Endothelial cell of umbilical vein (primary cell): ENCODE measurements around the gene OGG1. TPM values are rescaled to one million over a fixed set of nuclear protein-coding genes. Genes with fewer than 3 reads are reported as not detected.

ENCODE experiments used
- BruUV-seq: library from RNA; stranded (reverse); fragments of 400-500 nt; replicated peaks from 2 replicates; lab custom pipeline; 2021; lab: Mats Ljungman, UMichigan
- CTCF ChIA-PET: fragments of 300-600, 350-600 bp; sonication (Branson Sonifier 250); formaldehyde crosslinking; loops from one replicate; lab custom pipeline; 2021; ENCODE audit warnings: antibody characterized with exemption, inconsistent platforms; lab: Charles Lee
- POLR2A ChIA-PET: fragments of 300-600, 350-600 bp; sonication (Branson Sonifier 250); formaldehyde crosslinking; loops from one replicate; lab custom pipeline; 2021; ENCODE audit warnings: antibody characterized with exemption, inconsistent platforms; lab: Charles Lee
- DNase-seq: peaks from one replicate; pipeline ENCODE4 v3.0.0-alpha.2; 2011; ENCODE audit warnings: low read depth, low spot score
- FAIRE-seq: peaks from 2 replicates; lab custom pipeline; 2011; peaks lifted over from hg19 to GRCh38; lab: Jason Lieb, UNC
- H2AFZ ChIP-seq: 2 replicates; pipeline ENCODE4 v1.6.0; 2012; ENCODE audit warnings: low read depth, low read length, control low read depth, inconsistent platforms
- H3K27ac ChIP-seq: 2 replicates; pipeline ENCODE4 v1.5.1; 2011; ENCODE audit warnings: low read depth, mild to moderate bottlenecking, control low read depth, low read length, moderate library complexity; ENCODE audit not compliant: insufficient read depth
- H3K27me3 ChIP-seq, 2 experiments: 2 replicates each; pipeline versions ENCODE4 v1.6.0 to v1.6.1; 2011; ENCODE audit warnings: low read length in 2 of 2, mixed read lengths in 1 of 2; ENCODE audit not compliant: control insufficient read depth in 2 of 2, insufficient read depth in 2 of 2
- H3K36me3 ChIP-seq, 2 experiments: 2 replicates in 1 of 2; 3 replicates in 1 of 2; pipeline ENCODE4 v1.5.1; 2011; ENCODE audit warnings: low read length in 2 of 2, mild to moderate bottlenecking in 1 of 2, moderate library complexity in 1 of 2; ENCODE audit not compliant: control insufficient read depth in 2 of 2, insufficient read depth in 2 of 2; ENCODE audit errors: extremely low read depth in 1 of 2
- H3K4me1 ChIP-seq: 3 replicates; pipeline ENCODE4 v1.5.1; 2011; ENCODE audit warnings: mild to moderate bottlenecking, low read length; ENCODE audit not compliant: control insufficient read depth, insufficient read depth; ENCODE audit errors: extremely low read depth
- H3K4me2 ChIP-seq: 2 replicates; pipeline ENCODE4 v1.6.1; 2011; ENCODE audit warnings: low read length, control low read depth, mixed read lengths; ENCODE audit not compliant: insufficient read depth
- H3K4me3 ChIP-seq, 3 experiments: fragments of 200-600 bp in 1 of 3; sonication (generic), shearing (Covaris generic) in 1 of 3; replicated peaks in 1 of 3; 2 replicates each; pipeline ENCODE4 v1.5.1; 2011 to 2016; ENCODE audit warnings: control low read depth in 3 of 3, low read length in 3 of 3, mild to moderate bottlenecking in 2 of 3, inconsistent platforms in 1 of 3, low read depth in 1 of 3, moderate library complexity in 1 of 3; ENCODE audit not compliant: insufficient read depth in 1 of 3
- H3K79me2 ChIP-seq: 2 replicates; pipeline ENCODE4 v1.6.0; 2012; ENCODE audit warnings: low read length, inconsistent platforms; ENCODE audit not compliant: control insufficient read depth, insufficient read depth
- H3K9ac ChIP-seq: replicated peaks from 2 replicates; pipeline ENCODE3; 2011; ENCODE audit warnings: low read length, control low read depth; ENCODE audit not compliant: insufficient read depth; ENCODE audit errors: extremely low read depth
- H3K9me1 ChIP-seq: replicated peaks from 3 replicates; pipeline ENCODE4 v1.6.0; 2011; ENCODE audit warnings: mild to moderate bottlenecking, low read length; ENCODE audit not compliant: control insufficient read depth, insufficient read depth; ENCODE audit errors: extremely low read depth
- H3K9me3 ChIP-seq: replicated peaks from 2 replicates; pipeline ENCODE4 v1.5.1; 2012; ENCODE audit warnings: low read length, inconsistent platforms; ENCODE audit not compliant: control insufficient read depth, insufficient read depth
- H4K20me1 ChIP-seq: replicated peaks from 2 replicates; pipeline ENCODE3; 2011; ENCODE audit warnings: mild to moderate bottlenecking, low read length; ENCODE audit not compliant: control insufficient read depth, insufficient read depth; ENCODE audit errors: extremely low read depth
- EZH2 ChIP-seq: IDR thresholded peaks from 2 replicates; pipeline ENCODE4 v1.6.1; 2012; ENCODE audit warnings: borderline replicate concordance, low read depth, mild to moderate bottlenecking, moderate library complexity, low read length, inconsistent platforms; ENCODE audit not compliant: severe bottlenecking
- FOS ChIP-seq: IDR thresholded peaks from 2 replicates; pipeline ENCODE4 v1.6.1; 2011; ENCODE audit warnings: mild to moderate bottlenecking, low read length, moderate library complexity, borderline replicate concordance; ENCODE audit not compliant: insufficient read depth
- GATA2 ChIP-seq: IDR thresholded peaks from 2 replicates; pipeline ENCODE4 v1.7.0; 2011; ENCODE audit warnings: low read depth, mild to moderate bottlenecking, moderate library complexity, mixed read lengths, low read length; ENCODE audit not compliant: insufficient read length, insufficient read depth
- JUN ChIP-seq: IDR thresholded peaks from 2 replicates; pipeline ENCODE4 v1.6.1; 2011; ENCODE audit warnings: borderline replicate concordance, low read depth; ENCODE audit not compliant: insufficient read length, insufficient read depth
- MYC ChIP-seq: IDR thresholded peaks from one replicate; pipeline ENCODE4 v1.6.1; 2011; ENCODE audit warnings: mild to moderate bottlenecking, low read depth, low read length
- POLR2A ChIP-seq: IDR thresholded peaks from 2 replicates; pipeline ENCODE4 v1.6.1; 2012; ENCODE audit warnings: low read depth, mild to moderate bottlenecking, control low read depth, low read length
- POLR2AphosphoS5 ChIP-seq: IDR thresholded peaks from 2 replicates; pipeline ENCODE4 v1.6.1; 2012; ENCODE audit warnings: low read depth, mild to moderate bottlenecking, control low read depth, low read length, moderate library complexity; ENCODE audit not compliant: insufficient read depth
- dilution Hi-C: fragments of 300-500 bp; cut with MboI; formaldehyde crosslinking; loops from one replicate; pipeline ENCODE4 v1.15.0; 2019; ENCODE audit warnings: low sequenced_read_pairs; ENCODE audit not compliant: extremely low pct_ligation_motif_present
- intact Hi-C: fragments of 100-400 bp; cut with micrococcal nuclease; formaldehyde crosslinking; loops from one replicate; pipeline ENCODE4 v1.10.0; 2022
- polyA plus RNA-seq, 4 experiments: library from polyadenylated mRNA; depleted of rRNA in 3 of 4; stranded (reverse) in 3 of 4; unstranded in 1 of 4; fragments of >200 nt; gene quantifications; 2 replicates each; pipeline versions ENCODE4 v1.2.1 to v1.2.3, GENCODE V29; 2011 to 2012; ENCODE audit warnings: missing spikeins in 1 of 4
- total RNA-seq: library from RNA; stranded (reverse); gene quantifications from 2 replicates; pipeline ENCODE4 v1.2.3, GENCODE V29; 2021
- TF ChIP-seq, protein P1 (sequence below), 2 donors: IDR thresholded peaks; 1 replicate in 1 of 2; 2 replicates in 1 of 2; pipeline ENCODE4 v1.5.1; 2011; ENCODE audit warnings: low read length in 2 of 2, mild to moderate bottlenecking in 2 of 2, moderate library complexity in 2 of 2, control low read depth in 1 of 2, inconsistent platforms in 1 of 2, low read depth in 1 of 2; ENCODE audit not compliant: insufficient read depth in 1 of 2; ENCODE audit errors: extremely low read depth in 1 of 2
- TF ChIP-seq, protein P2 (sequence below): IDR thresholded peaks from 2 replicates; pipeline ENCODE4 v1.6.1; 2011; ENCODE audit not compliant: insufficient read depth, insufficient read length

Gene OGG1
- total and polyA plus RNA-seq, 2 donors (not counting 3 experiments of a cell fraction or from before 2014, with no cell fraction given) = 24.1 to 32.1 TPM

DNA sequence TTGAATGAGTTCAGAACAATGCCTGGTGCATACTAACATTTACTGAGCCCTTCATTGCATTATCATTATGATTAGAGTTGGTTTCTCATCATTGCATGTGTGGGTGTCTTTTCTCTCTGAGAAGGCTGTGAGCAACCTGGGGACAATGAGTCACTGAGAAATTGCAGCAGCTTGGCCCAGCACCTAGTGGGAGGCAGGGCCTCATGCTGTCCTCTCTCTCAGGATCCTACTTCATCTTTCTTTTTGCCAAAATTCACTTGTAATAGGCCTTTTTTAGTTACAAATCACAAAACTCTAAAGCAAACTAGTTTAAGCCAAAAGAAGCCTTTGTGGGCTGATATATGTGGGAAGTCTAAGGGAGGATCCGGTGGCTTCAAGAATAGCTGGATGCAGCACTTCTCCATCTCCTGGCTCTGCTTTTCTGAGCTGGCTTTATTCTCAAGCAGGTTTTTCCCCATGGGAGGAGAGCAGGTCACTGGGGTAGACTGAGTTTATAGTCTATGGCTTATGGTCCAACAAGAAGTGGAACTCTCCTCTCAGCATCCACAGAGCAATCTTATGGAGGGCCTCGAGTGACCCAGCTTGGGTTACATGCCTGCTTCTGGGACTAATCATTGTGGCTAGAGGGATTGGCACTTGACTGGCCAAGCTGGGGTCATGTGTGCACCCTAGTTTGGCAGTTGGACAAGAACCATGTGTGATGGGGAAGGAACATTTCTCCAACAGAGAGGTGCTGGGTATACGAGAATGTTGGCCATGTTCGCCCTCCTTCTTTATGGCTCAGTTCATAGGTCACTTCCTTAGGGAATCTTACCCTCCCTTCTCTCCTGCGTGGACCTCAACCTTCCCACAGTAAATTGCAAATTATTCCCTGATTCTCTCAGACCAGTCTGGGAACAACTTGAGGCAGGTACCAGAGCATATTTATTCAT is 28.7 kb downstream of the OGG1 start:
- POLR2A ChIA-PET = no interaction called here
- Histone ChIP-seq H2AFZ (no peak overlapping the region), H3K4me2 (no peak overlapping the region), H3K4me1 (no peaks in the 10 kb centered on the region), H3K9me3 (no peaks in the 10 kb centered on the region), H4K20me1 (no peaks in the 10 kb centered on the region), H3K36me3 (peaks cover 0 to 2% of the 10 kb centered on the region in 2 experiments), H3K27ac (no peak overlapping the region), H3K79me2 (no peaks in the 10 kb centered on the region), H3K27me3 (no peaks in the 10 kb centered on the region), H3K9ac (no peak overlapping the region), H3K4me3 (no peak overlapping the region), H3K9me1 (no peaks in the 10 kb centered on the region)
- no peak for TF ChIP-seq POLR2A
- no peak for TF ChIP-seq GATA2
- no peak for TF ChIP-seq MYC
- TF ChIP-seq EZH2 = no peak
- TF ChIP-seq, protein P1, sequence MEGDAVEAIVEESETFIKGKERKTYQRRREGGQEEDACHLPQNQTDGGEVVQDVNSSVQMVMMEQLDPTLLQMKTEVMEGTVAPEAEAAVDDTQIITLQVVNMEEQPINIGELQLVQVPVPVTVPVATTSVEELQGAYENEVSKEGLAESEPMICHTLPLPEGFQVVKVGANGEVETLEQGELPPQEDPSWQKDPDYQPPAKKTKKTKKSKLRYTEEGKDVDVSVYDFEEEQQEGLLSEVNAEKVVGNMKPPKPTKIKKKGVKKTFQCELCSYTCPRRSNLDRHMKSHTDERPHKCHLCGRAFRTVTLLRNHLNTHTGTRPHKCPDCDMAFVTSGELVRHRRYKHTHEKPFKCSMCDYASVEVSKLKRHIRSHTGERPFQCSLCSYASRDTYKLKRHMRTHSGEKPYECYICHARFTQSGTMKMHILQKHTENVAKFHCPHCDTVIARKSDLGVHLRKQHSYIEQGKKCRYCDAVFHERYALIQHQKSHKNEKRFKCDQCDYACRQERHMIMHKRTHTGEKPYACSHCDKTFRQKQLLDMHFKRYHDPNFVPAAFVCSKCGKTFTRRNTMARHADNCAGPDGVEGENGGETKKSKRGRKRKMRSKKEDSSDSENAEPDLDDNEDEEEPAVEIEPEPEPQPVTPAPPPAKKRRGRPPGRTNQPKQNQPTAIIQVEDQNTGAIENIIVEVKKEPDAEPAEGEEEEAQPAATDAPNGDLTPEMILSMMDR (IDR thresholded peaks at IDR 0.05; ENCODE audit: extremely low read depth in 1 of 2, insufficient read depth in 1 of 2, low read depth in 1 of 2, low read length in 2 of 2) = no peak
- TF ChIP-seq, protein P2, sequence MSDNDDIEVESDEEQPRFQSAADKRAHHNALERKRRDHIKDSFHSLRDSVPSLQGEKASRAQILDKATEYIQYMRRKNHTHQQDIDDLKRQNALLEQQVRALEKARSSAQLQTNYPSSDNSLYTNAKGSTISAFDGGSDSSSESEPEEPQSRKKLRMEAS = no peak
- TF ChIP-seq FOS = no peak
- TF ChIP-seq JUN = no peak
- TF ChIP-seq POLR2AphosphoS5 = no peak
- dilution Hi-C loops (no loop called here), intact Hi-C loops (no loop called here)
- no peak for FAIRE-seq
- no TSS peak for BruUV-seq
- no peak for DNase-seq
- CTCF ChIA-PET = no interaction called here
